Measurements from ENCODE around the gene GLIPR1L2.

The GLIPR1L2 gene

GRCh38 chr12:75364919-75365318, 26.0 kb upstream of the GLIPR1L2 start:
- H3K79me2 ChIP-seq (ENCODE audit: insufficient read depth, low read depth): no peaks in the 10 kb centered on the region
- H3K36me3 ChIP-seq (ENCODE audit: insufficient read depth): no peaks in the 10 kb centered on the region
- no peaks in the 10 kb centered on the region for H4K20me1 ChIP-seq (ENCODE audit: insufficient read depth)
- peak overlapping the region; percentile 1; the same call in 1 of the 2 replicates for H3K4me2 ChIP-seq
- peaks cover 50% of the 10 kb centered on the region for H3K4me1 ChIP-seq (ENCODE audit: low read depth, poor library complexity, severe bottlenecking)
- no peak overlapping the region for H2AFZ ChIP-seq (ENCODE audit: low read depth)
- no peak overlapping the region for H3K9ac ChIP-seq
- no peak overlapping the region for H3K27ac ChIP-seq
- TF ChIP-seq, protein P1, sequence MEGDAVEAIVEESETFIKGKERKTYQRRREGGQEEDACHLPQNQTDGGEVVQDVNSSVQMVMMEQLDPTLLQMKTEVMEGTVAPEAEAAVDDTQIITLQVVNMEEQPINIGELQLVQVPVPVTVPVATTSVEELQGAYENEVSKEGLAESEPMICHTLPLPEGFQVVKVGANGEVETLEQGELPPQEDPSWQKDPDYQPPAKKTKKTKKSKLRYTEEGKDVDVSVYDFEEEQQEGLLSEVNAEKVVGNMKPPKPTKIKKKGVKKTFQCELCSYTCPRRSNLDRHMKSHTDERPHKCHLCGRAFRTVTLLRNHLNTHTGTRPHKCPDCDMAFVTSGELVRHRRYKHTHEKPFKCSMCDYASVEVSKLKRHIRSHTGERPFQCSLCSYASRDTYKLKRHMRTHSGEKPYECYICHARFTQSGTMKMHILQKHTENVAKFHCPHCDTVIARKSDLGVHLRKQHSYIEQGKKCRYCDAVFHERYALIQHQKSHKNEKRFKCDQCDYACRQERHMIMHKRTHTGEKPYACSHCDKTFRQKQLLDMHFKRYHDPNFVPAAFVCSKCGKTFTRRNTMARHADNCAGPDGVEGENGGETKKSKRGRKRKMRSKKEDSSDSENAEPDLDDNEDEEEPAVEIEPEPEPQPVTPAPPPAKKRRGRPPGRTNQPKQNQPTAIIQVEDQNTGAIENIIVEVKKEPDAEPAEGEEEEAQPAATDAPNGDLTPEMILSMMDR (conservative IDR thresholded peaks at IDR 0.05; ENCODE audit: low read depth, low read length): no peak
- H3K27me3 ChIP-seq (ENCODE audit: insufficient read depth, low read depth): no peaks in the 10 kb centered on the region
- H3K4me3 ChIP-seq (IDR thresholded peaks at IDR 0.05; ENCODE audit: insufficient read depth, low read depth, low read length): no peak overlapping the region

DNA sequence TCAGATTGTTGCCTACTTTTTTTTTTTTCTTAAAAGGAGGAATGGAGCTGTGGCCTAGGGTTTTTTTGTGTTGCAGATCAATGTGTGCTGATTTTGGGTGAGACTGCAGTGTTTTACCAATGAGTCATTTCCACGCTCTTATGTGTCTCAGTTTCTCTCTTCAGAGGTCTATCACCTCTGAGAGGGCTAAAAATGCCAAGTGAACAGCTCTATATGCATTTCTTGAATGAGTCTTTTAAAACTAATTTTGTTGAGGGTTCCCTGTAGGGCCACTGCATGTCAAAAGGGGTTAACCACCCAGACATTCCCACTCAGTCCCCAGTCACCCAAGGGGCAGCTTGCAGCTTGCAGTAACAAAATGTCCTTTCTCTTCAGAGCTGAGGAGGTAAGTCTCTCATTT, 24.3 kb upstream of the GLIPR1L2 start:
- TF ChIP-seq, protein P1 (conservative IDR thresholded peaks at IDR 0.05; ENCODE audit: low read depth, low read length): no peak
- Histone ChIP-seq H3K4me2 (no peak overlapping the region), H3K79me2 (ENCODE audit: insufficient read depth, low read depth) (no peaks in the 10 kb centered on the region), H3K4me3 (IDR thresholded peaks at IDR 0.05; ENCODE audit: insufficient read depth, low read depth, low read length) (no peak overlapping the region), H4K20me1 (ENCODE audit: insufficient read depth) (no peaks in the 10 kb centered on the region), H3K36me3 (ENCODE audit: insufficient read depth) (no peaks in the 10 kb centered on the region), H3K27ac (no peak overlapping the region), H2AFZ (ENCODE audit: low read depth) (no peak overlapping the region), H3K9ac (no peak overlapping the region), H3K4me1 (ENCODE audit: low read depth, poor library complexity, severe bottlenecking) (peaks cover 33% of the 10 kb centered on the region), H3K27me3 (ENCODE audit: insufficient read depth, low read depth) (no peaks in the 10 kb centered on the region)

GRCh38 chr12:75374971-75375370, 15.9 kb upstream of the GLIPR1L2 start:
- H3K27me3 ChIP-seq (ENCODE audit: insufficient read depth, low read depth): no peaks in the 10 kb centered on the region
- H3K79me2 ChIP-seq (ENCODE audit: insufficient read depth, low read depth): no peaks in the 10 kb centered on the region
- H4K20me1 ChIP-seq (ENCODE audit: insufficient read depth): no peaks in the 10 kb centered on the region
- no peak overlapping the region for H3K27ac ChIP-seq
- H3K9ac ChIP-seq: no peak overlapping the region
- no peak overlapping the region for H2AFZ ChIP-seq (ENCODE audit: low read depth)
- no peak overlapping the region for H3K4me2 ChIP-seq
- H3K4me1 ChIP-seq (ENCODE audit: low read depth, poor library complexity, severe bottlenecking): peaks cover 6% of the 10 kb centered on the region
- TF ChIP-seq, protein P1 (conservative IDR thresholded peaks at IDR 0.05; ENCODE audit: low read depth, low read length): no peak
- H3K36me3 ChIP-seq (ENCODE audit: insufficient read depth): no peaks in the 10 kb centered on the region
- H3K4me3 ChIP-seq (IDR thresholded peaks at IDR 0.05; ENCODE audit: insufficient read depth, low read depth, low read length): no peak overlapping the region

DNA sequence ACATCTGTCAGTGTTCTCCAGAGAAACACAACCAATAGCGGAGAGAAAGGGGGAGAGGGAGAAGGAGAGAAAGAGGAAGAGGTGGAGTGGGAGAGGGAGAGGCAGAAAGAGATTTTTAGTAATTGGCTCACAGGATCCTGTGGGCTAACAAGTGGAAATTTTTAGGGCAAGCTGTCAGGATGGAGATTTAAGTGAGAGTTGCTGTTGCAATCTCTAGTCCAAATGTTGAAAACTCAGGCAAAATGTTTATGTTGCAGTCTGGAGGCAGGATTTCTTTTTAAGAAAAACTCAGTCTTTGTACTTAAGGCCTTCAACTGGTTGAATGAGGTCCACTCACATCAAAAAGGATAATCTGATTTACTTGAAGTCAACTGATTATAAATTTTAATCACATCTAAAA, 12.5 kb upstream of the GLIPR1L2 start:
- Histone ChIP-seq H3K4me1 (ENCODE audit: low read depth, poor library complexity, severe bottlenecking) (peaks cover 8% of the 10 kb centered on the region), H3K9ac (no peak overlapping the region), H3K79me2 (ENCODE audit: insufficient read depth, low read depth) (no peaks in the 10 kb centered on the region), H3K27me3 (ENCODE audit: insufficient read depth, low read depth) (no peaks in the 10 kb centered on the region), H4K20me1 (ENCODE audit: insufficient read depth) (no peaks in the 10 kb centered on the region), H3K27ac (no peak overlapping the region), H2AFZ (ENCODE audit: low read depth) (no peak overlapping the region), H3K4me3 (IDR thresholded peaks at IDR 0.05; ENCODE audit: insufficient read depth, low read depth, low read length) (no peak overlapping the region), H3K36me3 (ENCODE audit: insufficient read depth) (0 out of 2 replicates have a peak, but pooled peaks cover 3% of the 10 kb centered on the region), H3K4me2 (no peak overlapping the region)
- TF ChIP-seq, protein P1 (conservative IDR thresholded peaks at IDR 0.05; ENCODE audit: low read depth, low read length): no peak

Data from KMS-11 (cell line).